ENCODE results near the gene TGFBI.

TGFBI gene

GRCh38 chr5:136025900-136026299 lies 2.9 kb upstream of the TGFBI start:
- Histone ChIP-seq H3K36me3 (no peaks in the 10 kb centered on the region), H3K27ac (no peak overlapping the region), H3K4me1 (peaks cover 0 to 48% (median 6%) of the 10 kb centered on the region in 10 experiments; a peak in 14 of 20 replicates), H3K9me3 (replicated peaks in 1 of 11) (peaks cover 0 to 13% (median 10%) of the 10 kb centered on the region in 11 experiments; a peak in 16 of 22 replicates), H3K9ac (no peak overlapping the region), H3K27me3 (peaks cover 19 to 52% (median 26%) of the 10 kb centered on the region in 11 experiments), H3K4me3 (no peak overlapping the region), H4K20me1 (no peaks in the 10 kb centered on the region), H3K4me2 (peak overlapping the region in 2 of 11 experiments; percentile 8 to 27; a peak in 1 of 22 replicates)
- TF ChIP-seq Cebpa-rat (IDR thresholded peaks at IDR 0.05), result no peak

DNA sequence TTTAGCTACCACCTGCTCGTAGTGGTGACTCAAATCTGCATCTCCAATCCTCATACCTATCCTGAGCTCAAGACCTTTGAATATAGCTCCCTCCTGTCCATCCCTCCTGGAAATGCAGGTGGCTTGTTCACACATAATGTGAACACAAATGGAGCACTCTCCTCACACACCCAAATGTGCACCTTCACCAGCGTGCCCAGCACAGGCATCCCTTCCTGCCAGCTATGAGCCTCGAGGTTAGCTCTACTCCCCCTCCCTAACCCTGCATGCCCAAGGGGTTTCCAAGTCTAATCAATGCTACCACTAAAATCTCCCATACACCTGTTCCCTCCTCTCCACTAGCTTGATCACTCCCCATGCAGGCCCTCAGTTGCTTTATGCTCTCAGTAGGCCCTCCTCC lies 2.2 kb upstream of the TGFBI start:
- no peak for TF ChIP-seq Cebpa-rat (IDR thresholded peaks at IDR 0.05)
- H3K4me1 ChIP-seq, result peaks cover 0 to 48% (median under 1%) of the 10 kb centered on the region in 10 experiments; a peak in 8 of 20 replicates
- no peaks in the 10 kb centered on the region for H3K36me3 ChIP-seq
- H3K4me3 ChIP-seq, result no peak overlapping the region
- no peak overlapping the region for H3K9ac ChIP-seq
- H3K9me3 ChIP-seq (replicated peaks in 1 of 11), result peaks cover 0 to 13% (median 10%) of the 10 kb centered on the region in 11 experiments; a peak in 16 of 22 replicates
- no peaks in the 10 kb centered on the region for H4K20me1 ChIP-seq
- H3K4me2 ChIP-seq, result no peak overlapping the region
- H3K27ac ChIP-seq, result no peak overlapping the region
- peaks cover 19 to 58% (median 26%) of the 10 kb centered on the region in 11 experiments for H3K27me3 ChIP-seq

DNA sequence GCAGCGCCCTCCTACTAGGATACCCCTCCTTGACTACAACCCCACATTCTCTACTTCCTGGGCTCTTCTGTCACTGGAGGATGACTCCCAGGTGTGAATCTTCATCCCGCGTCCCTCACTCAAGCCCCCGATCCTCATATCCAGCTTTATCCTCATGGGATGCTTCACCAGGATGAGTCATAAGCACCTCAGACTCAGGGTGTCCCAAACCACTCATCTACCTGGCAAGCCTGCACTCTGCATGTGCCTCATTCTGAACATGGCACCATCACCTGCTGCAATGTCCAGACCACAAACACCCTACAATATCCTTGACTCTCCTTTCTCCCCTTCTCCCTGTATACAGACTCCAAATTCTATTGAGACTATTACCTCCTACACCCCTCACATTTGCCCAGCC lies 1.5 kb upstream of the TGFBI start:
- peaks cover 19 to 61% (median 26%) of the 10 kb centered on the region in 11 experiments for H3K27me3 ChIP-seq
- peaks cover under 1 to 48% (median 3%) of the 10 kb centered on the region in 10 experiments; a peak in 13 of 20 replicates for H3K4me1 ChIP-seq

GRCh38 chr5:136028090-136028489 lies 698 bp upstream of the TGFBI start:
- peaks cover 6 to 48% (median 8%) of the 10 kb centered on the region in 10 experiments; a peak in 17 of 20 replicates for H3K4me1 ChIP-seq
- peaks cover 19 to 65% (median 27%) of the 10 kb centered on the region in 11 experiments for H3K27me3 ChIP-seq
- TF ChIP-seq Cebpa-rat (IDR thresholded peaks at IDR 0.05), result no peak
- peaks cover 0 to 13% (median 10%) of the 10 kb centered on the region in 11 experiments; a peak in 16 of 22 replicates for H3K9me3 ChIP-seq (replicated peaks in 1 of 11)
- no peaks in the 10 kb centered on the region for H4K20me1 ChIP-seq
- no peak overlapping the region for H3K9ac ChIP-seq
- H3K4me2 ChIP-seq, result no peak overlapping the region
- no peaks in the 10 kb centered on the region for H3K36me3 ChIP-seq
- no peak overlapping the region for H3K4me3 ChIP-seq
- no peak overlapping the region for H3K27ac ChIP-seq

More for the DNA sequence above, 1.5 kb upstream of the TGFBI start:
- H3K9ac ChIP-seq, result no peak overlapping the region
- no peak overlapping the region for H3K4me2 ChIP-seq
- H3K36me3 ChIP-seq, result no peaks in the 10 kb centered on the region
- H3K27ac ChIP-seq, result no peak overlapping the region
- no peak overlapping the region for H3K4me3 ChIP-seq
- peaks cover 0 to 13% (median 10%) of the 10 kb centered on the region in 11 experiments; a peak in 16 of 22 replicates for H3K9me3 ChIP-seq (replicated peaks in 1 of 11)
- no peaks in the 10 kb centered on the region for H4K20me1 ChIP-seq
- no peak for TF ChIP-seq Cebpa-rat (IDR thresholded peaks at IDR 0.05)

DNA sequence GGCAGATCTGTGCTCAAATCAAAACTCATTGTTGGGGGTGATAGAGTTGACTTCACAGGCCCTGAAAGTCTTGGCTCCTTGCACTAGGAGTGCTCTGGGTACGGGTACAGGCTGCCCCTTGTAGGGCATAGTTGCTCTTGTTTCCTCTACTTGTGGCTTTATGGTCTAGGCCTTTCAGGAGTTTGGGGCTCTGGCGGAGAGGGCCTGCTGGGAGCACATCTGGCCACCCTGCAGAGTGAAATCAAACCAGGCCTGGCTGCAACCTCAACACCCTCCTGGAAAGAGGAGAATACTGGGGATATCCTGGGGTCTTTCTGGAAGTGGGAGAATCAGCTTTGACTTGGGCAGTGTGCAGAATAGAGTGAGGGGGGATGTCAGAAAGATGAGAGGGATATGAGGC lies 1.5 kb downstream of the TGFBI start:
- Histone ChIP-seq H3K4me3 (no peak overlapping the region), H3K36me3 (no peaks in the 10 kb centered on the region), H3K27me3 (peaks cover 19 to 70% (median 27%) of the 10 kb centered on the region in 11 experiments), H3K9me3 (replicated peaks in 1 of 11) (peaks cover 0 to 13% (median 10%) of the 10 kb centered on the region in 11 experiments; a peak in 16 of 22 replicates), H4K20me1 (no peaks in the 10 kb centered on the region), H3K27ac (no peak overlapping the region), H3K4me2 (peak overlapping the region in 2 of 11 experiments; percentile 69 to 73; a peak in 3 of 22 replicates), H3K4me1 (peaks cover 6 to 53% (median 11%) of the 10 kb centered on the region in 10 experiments; a peak in 17 of 20 replicates), H3K9ac (no peak overlapping the region)
- TF ChIP-seq Cebpa-rat (IDR thresholded peaks at IDR 0.05), result no peak

DNA sequence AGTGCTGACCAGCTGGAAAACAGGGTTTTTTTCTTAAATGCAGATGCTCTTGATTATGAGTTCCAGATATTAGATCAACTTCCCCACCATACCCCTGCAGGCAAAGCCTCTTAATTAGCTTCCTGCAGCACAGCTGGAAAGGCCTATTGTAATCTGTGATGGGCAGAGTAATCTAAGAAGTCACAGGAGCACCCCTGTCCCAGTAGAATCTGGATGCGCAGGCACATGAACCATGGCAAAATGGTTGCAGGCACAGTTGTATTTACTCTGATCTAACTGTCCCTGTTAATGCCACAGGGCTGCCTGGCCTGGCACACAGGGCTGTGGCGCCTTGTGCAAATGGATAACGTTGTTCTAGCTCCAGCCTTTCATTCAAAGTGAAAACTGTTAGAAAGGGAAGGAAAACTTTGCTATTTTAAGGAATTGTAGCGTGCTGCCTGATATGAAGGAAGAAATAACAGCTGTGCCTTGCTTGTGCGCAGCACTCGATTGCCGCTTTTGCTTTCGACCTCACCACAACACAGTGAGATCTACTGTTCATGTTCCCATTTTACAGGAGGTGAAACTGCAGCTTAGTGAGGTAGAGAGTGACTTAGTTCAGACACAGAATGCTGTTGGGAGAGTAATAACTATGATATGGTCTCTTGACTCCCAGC lies 2.3 kb downstream of the TGFBI start:
- no peak for TF ChIP-seq Cebpa-rat (IDR thresholded peaks at IDR 0.05)
- Histone ChIP-seq H3K4me1 (peaks cover 8 to 59% (median 13%) of the 10 kb centered on the region in 10 experiments), H3K9ac (no peak overlapping the region), H3K9me3 (replicated peaks in 1 of 11) (peaks cover 0 to 13% (median 10%) of the 10 kb centered on the region in 11 experiments; a peak in 16 of 22 replicates), H3K4me3 (no peak overlapping the region), H3K27ac (no peak overlapping the region), H3K4me2 (peak overlapping the region in 4 of 11 experiments; percentile 37 to 73 (median 60); a peak in 8 of 22 replicates), H3K36me3 (no peaks in the 10 kb centered on the region), H3K27me3 (peaks cover 19 to 64% (median 27%) of the 10 kb centered on the region in 11 experiments), H4K20me1 (no peaks in the 10 kb centered on the region)

GRCh38 chr5:136031711-136032110 lies 2.9 kb downstream of the TGFBI start:
- H3K36me3 ChIP-seq, result no peaks in the 10 kb centered on the region
- H3K9ac ChIP-seq, result no peak overlapping the region
- no peak overlapping the region for H3K27ac ChIP-seq
- H3K4me1 ChIP-seq, result peaks cover 15 to 66% (median 19%) of the 10 kb centered on the region in 10 experiments
- H3K4me3 ChIP-seq, result no peak overlapping the region
- H3K27me3 ChIP-seq, result peaks cover 19 to 62% (median 27%) of the 10 kb centered on the region in 11 experiments
- H3K9me3 ChIP-seq (replicated peaks in 1 of 11), result peaks cover 0 to 13% (median 10%) of the 10 kb centered on the region in 11 experiments; a peak in 16 of 22 replicates
- TF ChIP-seq Cebpa-rat (IDR thresholded peaks at IDR 0.05), result no peak
- no peaks in the 10 kb centered on the region for H4K20me1 ChIP-seq
- H3K4me2 ChIP-seq, result peak overlapping the region in 5 of 11 experiments; percentile 9 to 73 (median 51); a peak in 7 of 22 replicates

- TF ChIP-seq Cebpa-rat (IDR thresholded peaks at IDR 0.05), result no peak
- H3K9ac ChIP-seq, result no peak overlapping the region
- no peak overlapping the region for H3K27ac ChIP-seq
- H3K36me3 ChIP-seq, result no peaks in the 10 kb centered on the region
- H3K4me2 ChIP-seq, result peak overlapping the region in 9 of 11 experiments; percentile 20 to 73 (median 41); a peak in 17 of 22 replicates
- peaks cover 19 to 55% (median 25%) of the 10 kb centered on the region in 11 experiments for H3K27me3 ChIP-seq
- H3K4me1 ChIP-seq, result peaks cover 23 to 74% (median 28%) of the 10 kb centered on the region in 10 experiments
- H3K4me3 ChIP-seq, result no peak overlapping the region
- 0 out of 22 replicates have a peak, but pooled peaks cover 0 to 4% (median 0%) of the 10 kb centered on the region in 11 experiments for H4K20me1 ChIP-seq
- H3K9me3 ChIP-seq (replicated peaks in 1 of 11), result peaks cover 0 to 13% (median 10%) of the 10 kb centered on the region in 11 experiments; a peak in 16 of 22 replicates
These were observed 3.8 kb downstream of the TGFBI start for GRCh38 chr5:136032564-136032963.

- Histone ChIP-seq H3K36me3 (no peaks in the 10 kb centered on the region), H3K4me3 (no peak overlapping the region), H4K20me1 (0 out of 22 replicates have a peak, but pooled peaks cover 0 to 5% (median 0%) of the 10 kb centered on the region in 11 experiments), H3K9me3 (replicated peaks in 1 of 11) (peaks cover 0 to 12% (median 9%) of the 10 kb centered on the region in 11 experiments; a peak in 16 of 22 replicates), H3K4me1 (peaks cover 30 to 81% (median 35%) of the 10 kb centered on the region in 10 experiments), H3K27ac (no peak overlapping the region), H3K4me2 (peak overlapping the region in 6 of 11 experiments; percentile 37 to 73 (median 44); a peak in 8 of 22 replicates), H3K27me3 (peaks cover 15 to 48% (median 18%) of the 10 kb centered on the region in 11 experiments), H3K9ac (no peak overlapping the region)
- no peak for TF ChIP-seq Cebpa-rat (IDR thresholded peaks at IDR 0.05)
These were observed 4.4 kb downstream of the TGFBI start for GRCh38 chr5:136033234-136033633.
